Muscle of arm (tissue), 12 donors: ENCODE measurements around the gene SHC1. TPM values are rescaled to one million over a fixed set of nuclear protein-coding genes. Genes with fewer than 3 reads are reported as not detected.
A peak's percentile ranks its signal among the peaks of the same experiment; 100 is the strongest.

ENCODE experiments used
- DNase-seq: peaks from one replicate; pipeline ENCODE4 v3.0.0-alpha.2; 2013
- polyA plus RNA-seq, 12 donors: library from polyadenylated mRNA; unstranded; fragments of 120-200 nt; gene quantifications; one replicate each; pipeline ENCODE4 v1.2.1, GENCODE V29; 2013; ENCODE audit not compliant: insufficient read length in 12 of 12

SHC1 gene
- polyA plus RNA-seq, 12 donors, result 66.6 to 136 (median 92.4) TPM; not detected in 1

DNA sequence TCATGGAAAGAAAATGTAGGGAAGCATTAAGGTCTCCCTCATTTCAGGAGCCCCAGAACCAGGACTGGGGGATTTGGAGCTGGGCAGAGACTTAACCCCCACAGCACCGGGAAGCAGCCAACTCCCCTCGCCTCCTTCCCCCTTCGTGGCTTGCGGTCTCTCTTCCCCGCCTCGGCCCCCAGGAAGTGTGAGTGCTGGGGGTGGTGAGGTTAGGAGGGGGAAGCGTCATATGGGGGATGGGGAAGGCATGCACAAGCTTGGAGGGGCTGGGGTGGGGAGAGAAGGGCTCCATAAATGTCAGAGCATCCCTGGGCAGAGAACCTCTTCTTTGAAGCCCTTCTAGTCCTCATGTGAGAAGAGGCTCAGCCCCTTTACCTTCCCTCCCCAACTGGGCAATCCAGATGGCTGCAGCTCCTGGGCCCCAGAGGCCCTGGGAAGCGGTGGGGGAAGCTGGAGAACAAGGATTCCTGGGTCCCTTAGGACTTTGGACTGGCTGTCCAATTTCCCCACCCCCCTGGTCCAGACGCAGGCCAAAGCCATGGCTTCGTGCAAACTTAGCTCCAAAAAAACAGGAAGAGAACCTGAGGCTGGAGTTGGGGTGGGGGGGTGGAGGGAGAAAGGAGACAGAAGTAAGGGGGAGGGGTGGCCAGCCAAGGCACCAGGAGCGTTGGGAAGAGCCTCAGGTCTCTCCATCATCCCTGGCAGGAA lies 39.8 kb upstream of the SHC1 start:
- DNase-seq, result no peak

GRCh38 chr1:155009742-155010141 lies 39.2 kb upstream of the SHC1 start:
- DNase-seq, result no peak

GRCh38 chr1:155009221-155009711 lies 38.7 kb upstream of the SHC1 start:
- DNase-seq, result no peak

GRCh38 chr1:155008015-155008941 lies 37.7 kb upstream of the SHC1 start:
- no peak for DNase-seq

DNA sequence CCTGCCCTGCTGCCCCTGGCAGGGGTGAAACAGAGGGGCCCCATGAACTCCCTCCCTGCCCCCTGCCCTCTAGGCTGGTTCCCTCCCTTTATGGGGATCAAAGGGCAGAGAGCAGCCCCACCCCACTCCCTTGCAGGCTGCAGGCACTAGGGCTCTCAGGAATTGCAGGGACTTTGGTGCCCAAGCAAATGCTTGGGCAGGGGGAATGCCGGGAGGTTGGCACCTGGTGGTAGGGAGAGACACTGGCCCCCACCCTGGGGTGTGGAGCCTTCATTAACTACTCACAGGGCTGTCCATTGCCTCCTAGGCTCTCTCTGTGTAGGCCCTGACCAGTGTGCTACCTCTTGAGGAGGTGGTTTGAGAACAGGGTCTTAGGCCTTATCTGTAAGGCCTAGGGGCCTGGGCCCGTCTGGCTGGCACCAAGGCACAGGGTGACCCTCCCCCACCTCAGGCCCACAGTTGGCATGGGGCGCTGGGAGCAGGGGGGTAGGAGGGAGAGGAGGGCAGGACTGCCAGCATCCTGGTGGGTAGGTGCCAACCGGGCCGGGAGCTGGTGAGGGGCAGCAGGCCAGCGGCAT lies 36.8 kb upstream of the SHC1 start:
- DNase-seq, result no peak

DNA sequence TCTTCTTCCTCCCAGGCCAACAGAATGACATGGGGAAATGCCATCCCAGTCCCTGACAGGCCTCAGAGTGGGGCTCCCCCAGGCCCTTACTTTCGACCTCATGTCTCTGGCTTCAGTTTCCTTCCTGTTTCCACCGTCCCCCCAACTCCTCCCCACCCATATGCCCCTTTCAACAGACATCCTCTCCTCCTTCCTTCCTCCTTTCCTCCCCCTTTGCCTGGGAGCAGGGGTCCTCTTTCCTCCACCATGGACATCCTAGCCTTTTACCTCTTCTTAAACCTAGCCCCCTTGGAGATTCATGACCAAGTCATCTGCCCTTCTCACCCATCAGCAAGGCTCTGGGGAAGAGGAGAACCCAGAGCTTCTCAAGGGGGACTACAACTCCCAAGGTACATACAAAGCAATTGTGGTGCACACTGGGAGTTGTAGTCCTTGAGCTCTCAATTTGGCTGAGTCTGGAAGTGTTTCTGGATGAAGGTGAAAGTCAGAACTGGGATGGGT lies 36.1 kb upstream of the SHC1 start:
- no peak for DNase-seq

DNA sequence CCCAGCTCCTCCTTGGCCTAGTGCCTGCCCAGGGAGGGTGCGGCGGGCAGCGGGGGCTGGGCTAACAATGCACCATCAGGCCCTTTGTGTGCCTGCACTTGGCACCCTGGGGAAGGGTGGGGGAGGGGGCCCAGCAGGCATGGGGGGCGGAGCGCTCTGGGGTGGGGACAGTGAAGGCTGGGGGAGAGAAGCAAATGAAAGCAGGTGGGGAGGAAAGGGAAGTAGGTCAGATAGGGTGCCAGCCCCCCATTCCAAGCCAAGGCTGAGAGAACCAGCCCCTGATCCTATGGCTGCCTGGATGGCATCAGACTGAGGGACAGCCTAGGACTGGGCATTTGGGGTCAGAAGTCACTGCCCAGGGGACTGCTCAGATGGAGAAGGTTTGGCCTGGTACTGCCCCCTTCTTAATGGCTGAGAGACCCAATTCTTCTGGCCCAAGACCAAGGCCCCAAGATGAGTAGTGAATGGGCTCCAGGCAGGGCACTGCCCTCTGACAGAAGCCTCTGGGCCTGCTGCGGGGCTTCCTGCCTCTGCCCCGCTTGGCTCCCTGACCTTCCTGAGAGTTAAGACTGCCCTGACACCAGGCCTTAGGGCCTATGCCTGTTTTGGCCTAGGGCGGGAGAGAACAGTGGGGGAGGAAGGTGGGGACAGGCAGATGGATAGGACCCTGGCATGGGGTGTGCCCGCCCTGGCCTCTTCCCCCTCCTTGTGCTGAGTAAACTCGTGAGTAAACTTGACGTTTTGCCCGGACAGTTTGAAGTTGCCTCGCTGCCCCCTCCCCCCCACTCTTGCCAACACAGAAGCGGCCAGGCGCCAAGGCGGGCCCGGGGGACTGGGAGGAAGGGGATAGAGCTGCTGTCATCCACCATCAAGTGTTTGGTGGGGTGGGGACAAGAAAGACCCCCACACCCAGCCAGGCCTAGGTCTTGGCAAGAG lies 34.8 kb upstream of the SHC1 start:
- no peak for DNase-seq

- no peak for DNase-seq
These were observed 34.0 kb upstream of the SHC1 start for GRCh38 chr1:155004352-155005075.

DNA sequence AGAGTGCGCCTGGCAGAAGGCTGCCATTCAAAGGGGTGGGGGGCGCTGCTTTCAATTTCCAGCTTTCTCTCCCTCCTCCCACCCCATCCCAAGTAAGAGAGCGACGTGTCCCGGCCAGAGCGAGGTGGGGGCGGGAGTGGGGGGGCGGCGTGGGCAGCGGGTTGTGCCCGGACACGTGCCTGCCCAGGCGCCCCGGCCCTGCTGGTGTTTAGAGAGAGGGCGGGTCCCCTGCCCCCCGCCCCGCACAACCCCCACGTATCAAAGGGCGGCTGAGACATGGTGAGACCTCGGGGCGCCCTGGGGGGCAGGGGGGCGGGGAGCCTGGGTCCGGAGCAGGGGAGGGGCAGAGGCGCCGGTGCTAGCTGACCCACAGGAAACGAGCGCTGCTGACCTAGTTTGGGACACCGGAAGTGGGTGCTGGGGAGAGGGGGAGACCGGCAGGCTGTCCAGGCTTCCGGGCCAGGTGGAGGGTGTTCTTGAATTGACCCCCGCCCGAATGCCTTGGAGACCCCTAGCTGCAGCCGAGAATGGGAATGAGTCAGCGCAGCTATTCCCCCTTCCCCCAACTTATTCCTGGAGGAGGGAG lies 33.3 kb upstream of the SHC1 start:
- peak; percentile 56 for DNase-seq

GRCh38 chr1:155003227-155003765 lies 32.7 kb upstream of the SHC1 start:
- peak; percentile 57 for DNase-seq

- no peak for DNase-seq
These were observed 32.1 kb upstream of the SHC1 start, which contains the start of gene ZBTB7B for GRCh38 chr1:155002464-155003226. ZBTB7B (plus strand) TSS chr1:155002802; CDS start chr1:155014661, 11,859 bp downstream.

DNA sequence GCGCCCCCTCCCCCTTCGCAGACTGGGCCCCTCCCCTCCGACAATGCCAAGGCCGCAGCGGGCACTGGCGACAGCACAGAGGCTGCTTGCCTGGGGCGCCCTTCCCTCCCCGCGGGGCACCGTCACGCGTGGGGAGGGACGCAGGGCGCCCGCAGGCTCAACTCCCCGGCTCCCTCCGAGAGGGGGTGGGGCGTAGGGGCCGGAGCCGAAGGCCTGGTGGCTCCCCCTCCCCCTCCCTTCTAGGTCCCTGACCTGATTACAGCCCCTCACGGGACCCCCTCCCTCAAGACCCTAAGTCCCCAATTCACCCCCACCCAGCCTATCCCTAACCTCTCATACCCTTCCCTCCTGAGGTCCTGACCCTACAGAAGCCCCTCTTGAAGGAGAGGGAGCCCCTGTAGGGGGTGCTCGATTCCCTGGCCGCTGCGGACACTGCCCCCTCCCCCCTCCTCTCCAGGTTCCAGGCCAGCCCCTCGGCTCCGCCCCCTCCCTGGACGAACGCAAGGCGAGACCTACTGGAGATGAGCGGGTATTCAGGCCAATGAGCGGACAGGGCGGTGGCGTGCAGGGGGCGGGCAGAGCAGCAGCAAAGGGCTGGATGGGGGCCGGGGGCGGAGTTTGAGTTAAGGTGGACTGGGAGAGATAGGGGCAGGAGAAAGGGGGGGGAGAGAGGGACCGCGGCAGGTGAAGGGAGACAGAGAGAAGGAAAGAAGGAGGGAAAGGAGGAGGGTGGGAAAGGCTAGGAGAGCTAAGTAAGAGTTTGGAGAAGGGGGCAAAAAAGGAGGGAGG lies 31.3 kb upstream of the SHC1 start:
- DNase-seq, result peak; percentile 100

DNA sequence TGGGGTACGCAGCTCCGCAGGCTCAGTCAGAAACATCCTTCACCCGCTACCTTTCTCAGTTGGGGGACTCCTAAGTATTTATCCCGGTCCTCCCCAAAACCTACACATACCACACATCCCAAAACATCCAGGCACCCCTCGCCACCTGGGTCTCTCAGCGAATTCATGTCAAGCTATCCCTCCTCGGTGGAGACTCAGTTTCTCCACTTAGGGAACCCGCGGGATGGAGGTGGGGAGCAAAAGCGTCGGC lies 30.8 kb upstream of the SHC1 start:
- no peak for DNase-seq

- DNase-seq, result peak; percentile 93
These were observed 30.3 kb upstream of the SHC1 start for GRCh38 chr1:155000726-155001424.

- peak; percentile 35 for DNase-seq
These were observed 29.8 kb upstream of the SHC1 start for GRCh38 chr1:155000411-155000725.

- no peak for DNase-seq
These were observed 29.2 kb upstream of the SHC1 start for GRCh38 chr1:154999571-155000410.
